Astrocyte (in vitro differentiated cells and primary cell): ENCODE results near the gene CACNA1H. TPM values are rescaled to one million over a fixed set of nuclear protein-coding genes. Genes with fewer than 3 reads are reported as not detected.

Experiments used
- DNase-seq: peaks from one replicate; pipeline ENCODE4 v3.0.0-alpha.2; 2010; ENCODE audit warnings: low read depth
- FAIRE-seq: peaks from 2 replicates; lab custom pipeline; 2011; peaks lifted over from hg19 to GRCh38; lab: Jason Lieb, UNC
- H2AFZ ChIP-seq: 2 replicates; pipeline ENCODE4 v1.6.0; 2012; ENCODE audit warnings: low read depth, low read length, inconsistent platforms
- H3K27ac ChIP-seq: 2 replicates; pipeline ENCODE4 v1.5.1; 2011; ENCODE audit warnings: low read depth, low read length, inconsistent platforms
- H3K27me3 ChIP-seq: 2 replicates; pipeline ENCODE4 v1.6.0; 2011; ENCODE audit warnings: low read length, inconsistent platforms; ENCODE audit not compliant: insufficient read depth
- H3K36me3 ChIP-seq: 2 replicates; pipeline ENCODE4 v1.5.1; 2011; ENCODE audit warnings: low read length, inconsistent platforms; ENCODE audit not compliant: insufficient read depth
- H3K4me1 ChIP-seq: 2 replicates; pipeline ENCODE4 v1.5.1; 2011; ENCODE audit warnings: low read length, inconsistent platforms; ENCODE audit not compliant: insufficient read depth
- H3K4me2 ChIP-seq: 2 replicates; pipeline ENCODE4 v1.6.0; 2012; ENCODE audit warnings: low read length, inconsistent platforms
- H3K4me3 ChIP-seq: 2 replicates; pipeline ENCODE4 v1.5.1; 2011; ENCODE audit warnings: low read depth, mild to moderate bottlenecking, low read length, inconsistent platforms; ENCODE audit not compliant: insufficient read depth
- H3K79me2 ChIP-seq: 2 replicates; pipeline ENCODE4 v1.6.0; 2012; ENCODE audit warnings: mild to moderate bottlenecking, low read length, inconsistent platforms; ENCODE audit not compliant: insufficient read depth
- H3K9ac ChIP-seq: 2 replicates; pipeline ENCODE4 v1.6.0; 2012; ENCODE audit warnings: mild to moderate bottlenecking, low read length, inconsistent platforms
- H3K9me3 ChIP-seq: 2 replicates; pipeline ENCODE4 v1.5.1; 2012; ENCODE audit warnings: low read depth, mild to moderate bottlenecking, low read length, inconsistent platforms; ENCODE audit not compliant: insufficient read depth
- H4K20me1 ChIP-seq: 2 replicates; pipeline ENCODE4 v1.6.0; 2012; ENCODE audit warnings: low read length, inconsistent platforms; ENCODE audit not compliant: insufficient read depth
- H3K27ac Mint-ChIP-seq: one replicate; pipeline ENCODE4 v1.8.0; 2021; ENCODE audit warnings: mild to moderate bottlenecking, mixed read lengths; ENCODE audit not compliant: unreplicated experiment
- H3K27me3 Mint-ChIP-seq: one replicate; pipeline ENCODE4 v1.8.0; 2021; ENCODE audit warnings: low read depth, mixed read lengths; ENCODE audit not compliant: unreplicated experiment
- H3K36me3 Mint-ChIP-seq: one replicate; pipeline ENCODE4 v1.8.0; 2021; ENCODE audit warnings: low read depth, mixed read lengths; ENCODE audit not compliant: unreplicated experiment
- H3K4me1 Mint-ChIP-seq: one replicate; pipeline ENCODE4 v1.8.0; 2021; ENCODE audit warnings: low read depth, mixed read lengths; ENCODE audit not compliant: unreplicated experiment
- H3K4me3 Mint-ChIP-seq: one replicate; pipeline ENCODE4 v1.8.0; 2021; ENCODE audit warnings: mild to moderate bottlenecking, moderate library complexity, mixed read lengths; ENCODE audit not compliant: unreplicated experiment
- H3K9me3 Mint-ChIP-seq: one replicate; pipeline ENCODE4 v1.8.0; 2021; ENCODE audit warnings: mild to moderate bottlenecking, mixed read lengths; ENCODE audit not compliant: unreplicated experiment
- EZH2 ChIP-seq: IDR thresholded peaks from 2 replicates; pipeline ENCODE4 v1.6.1; 2012; ENCODE audit warnings: mild to moderate bottlenecking, low read length, inconsistent platforms; ENCODE audit not compliant: insufficient read depth
- total RNA-seq: library from RNA; stranded (reverse); gene quantifications from 2 replicates; pipeline ENCODE4 v1.2.1, GENCODE V29; 2021
- TF ChIP-seq, protein P1 (sequence below): IDR thresholded peaks from 2 replicates; pipeline ENCODE4 v1.5.1; 2011; ENCODE audit warnings: low read depth, mild to moderate bottlenecking, inconsistent platforms, low read length, moderate library complexity; ENCODE audit not compliant: insufficient read depth

CACNA1H gene
- total RNA-seq, 1 donor from 2014 or later = 21.7 TPM

- Histone ChIP-seq H3K4me3 (no peak overlapping the region), H3K9ac (no peak overlapping the region), H3K79me2 (no peaks in the 10 kb centered on the region), H3K4me2 (no peak overlapping the region), H3K36me3 (no peaks in the 10 kb centered on the region), H3K4me1 (no peaks in the 10 kb centered on the region), H3K9me3 (no peaks in the 10 kb centered on the region), H4K20me1 (no peaks in the 10 kb centered on the region), H3K27me3 (no peaks in the 10 kb centered on the region), H3K27ac (no peak overlapping the region), H2AFZ (no peak overlapping the region)
- TF ChIP-seq, protein P1, sequence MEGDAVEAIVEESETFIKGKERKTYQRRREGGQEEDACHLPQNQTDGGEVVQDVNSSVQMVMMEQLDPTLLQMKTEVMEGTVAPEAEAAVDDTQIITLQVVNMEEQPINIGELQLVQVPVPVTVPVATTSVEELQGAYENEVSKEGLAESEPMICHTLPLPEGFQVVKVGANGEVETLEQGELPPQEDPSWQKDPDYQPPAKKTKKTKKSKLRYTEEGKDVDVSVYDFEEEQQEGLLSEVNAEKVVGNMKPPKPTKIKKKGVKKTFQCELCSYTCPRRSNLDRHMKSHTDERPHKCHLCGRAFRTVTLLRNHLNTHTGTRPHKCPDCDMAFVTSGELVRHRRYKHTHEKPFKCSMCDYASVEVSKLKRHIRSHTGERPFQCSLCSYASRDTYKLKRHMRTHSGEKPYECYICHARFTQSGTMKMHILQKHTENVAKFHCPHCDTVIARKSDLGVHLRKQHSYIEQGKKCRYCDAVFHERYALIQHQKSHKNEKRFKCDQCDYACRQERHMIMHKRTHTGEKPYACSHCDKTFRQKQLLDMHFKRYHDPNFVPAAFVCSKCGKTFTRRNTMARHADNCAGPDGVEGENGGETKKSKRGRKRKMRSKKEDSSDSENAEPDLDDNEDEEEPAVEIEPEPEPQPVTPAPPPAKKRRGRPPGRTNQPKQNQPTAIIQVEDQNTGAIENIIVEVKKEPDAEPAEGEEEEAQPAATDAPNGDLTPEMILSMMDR = no peak
- no peak for TF ChIP-seq EZH2
- no peaks in the 10 kb centered on the region for H3K4me1 Mint-ChIP-seq
- DNase-seq = no peak
- H3K4me3 Mint-ChIP-seq = no peak overlapping the region
- H3K27me3 Mint-ChIP-seq = peaks cover 19% of the 10 kb centered on the region
- FAIRE-seq = no peak
- no peaks in the 10 kb centered on the region for H3K36me3 Mint-ChIP-seq
- no peak overlapping the region for H3K27ac Mint-ChIP-seq
- H3K9me3 Mint-ChIP-seq = no peaks in the 10 kb centered on the region
Measured at GRCh38 chr16:1129106-1129960, 23.6 kb upstream of the CACNA1H start.

- Histone ChIP-seq H3K9me3 (no peaks in the 10 kb centered on the region), H3K4me3 (no peak overlapping the region), H4K20me1 (no peaks in the 10 kb centered on the region), H2AFZ (no peak overlapping the region), H3K27ac (no peak overlapping the region), H3K4me2 (no peak overlapping the region), H3K4me1 (no peaks in the 10 kb centered on the region), H3K27me3 (no peaks in the 10 kb centered on the region), H3K36me3 (no peaks in the 10 kb centered on the region), H3K9ac (no peak overlapping the region), H3K79me2 (no peaks in the 10 kb centered on the region)
- FAIRE-seq = no peak
- H3K4me3 Mint-ChIP-seq = no peak overlapping the region
- no peak overlapping the region for H3K27ac Mint-ChIP-seq
- H3K36me3 Mint-ChIP-seq = no peaks in the 10 kb centered on the region
- peaks cover 19% of the 10 kb centered on the region for H3K27me3 Mint-ChIP-seq
- H3K4me1 Mint-ChIP-seq = no peaks in the 10 kb centered on the region
- H3K9me3 Mint-ChIP-seq = no peaks in the 10 kb centered on the region
- no peak for TF ChIP-seq EZH2
- TF ChIP-seq, protein P1 = no peak
- DNase-seq = no peak
Measured at GRCh38 chr16:1130382-1130781, 22.5 kb upstream of the CACNA1H start.
